Caco-2 (cell line): Measurements from ENCODE around the gene NUSAP1. TPM values are rescaled to one million over a fixed set of nuclear protein-coding genes. Genes with fewer than 3 reads are reported as not detected.
"Not testable (repeated sequence)": the region's sequence is repeated elsewhere in the genome, so short reads cannot be mapped to it uniquely, and the experiment has no call there.

ENCODE experiments used
- BruUV-seq: library from RNA; stranded (reverse); fragments of 400-500 nt; replicated peaks from 2 replicates; lab custom pipeline; 2021; lab: Mats Ljungman, UMichigan
- CTCF ChIA-PET: fragments of 300-600 bp; sonication (Branson Sonifier 250); formaldehyde crosslinking; loops from one replicate; lab custom pipeline; 2022; ENCODE audit warnings: antibody characterized with exemption; lab: Charles Lee
- POLR2A ChIA-PET: fragments of 300-600 bp; sonication (Branson Sonifier 250); formaldehyde crosslinking; loops from one replicate; lab custom pipeline; 2022; ENCODE audit warnings: antibody characterized with exemption; lab: Charles Lee
- DNase-seq, 2 experiments: peaks; one replicate each; pipeline versions ENCODE4 v3.0.0 to v3.0.0-alpha.2; 2020 to 2022
- H3K27me3 ChIP-seq: replicated peaks from 2 replicates; pipeline ENCODE4 v1.6.0; 2011; ENCODE audit warnings: low read length; ENCODE audit not compliant: control insufficient read depth, insufficient read depth
- H3K36me3 ChIP-seq: 2 replicates; pipeline ENCODE4 v1.5.1; 2011; ENCODE audit warnings: low read length; ENCODE audit not compliant: control insufficient read depth, insufficient read depth
- H3K4me1 ChIP-seq: fragments of 250-450 bp; sonication (Bioruptor Pico); 2 replicates; pipeline ENCODE4 v1.5.1; 2020; ENCODE audit warnings: mild to moderate bottlenecking
- H3K4me3 ChIP-seq: 2 replicates; pipeline ENCODE4 v1.5.1; 2011; ENCODE audit warnings: low read depth, mild to moderate bottlenecking, control low read depth, low read length
- H3K9me3 ChIP-seq: fragments of 250-450 bp; sonication (Bioruptor Pico); 2 replicates; pipeline ENCODE4 v1.5.1; 2020; ENCODE audit warnings: mild to moderate bottlenecking, moderate library complexity
- H3K27ac Mint-ChIP-seq: one replicate; pipeline ENCODE4 v1.8.0; 2022; ENCODE audit warnings: mixed read lengths; ENCODE audit not compliant: unreplicated experiment
- H3K27me3 Mint-ChIP-seq: one replicate; pipeline ENCODE4 v1.8.0; 2022; ENCODE audit warnings: mixed read lengths; ENCODE audit not compliant: insufficient read depth, unreplicated experiment
- H3K36me3 Mint-ChIP-seq: one replicate; pipeline ENCODE4 v1.8.0; 2022; ENCODE audit warnings: mild to moderate bottlenecking, mixed read lengths; ENCODE audit not compliant: insufficient read depth, unreplicated experiment
- H3K4me1 Mint-ChIP-seq: one replicate; pipeline ENCODE4 v1.8.0; 2022; ENCODE audit warnings: low read depth, mixed read lengths; ENCODE audit not compliant: unreplicated experiment
- H3K4me3 Mint-ChIP-seq: one replicate; pipeline ENCODE4 v1.8.0; 2022; ENCODE audit warnings: mild to moderate bottlenecking, moderate library complexity, mixed read lengths; ENCODE audit not compliant: unreplicated experiment
- H3K9me3 Mint-ChIP-seq: one replicate; pipeline ENCODE4 v1.8.0; 2022; ENCODE audit warnings: mixed read lengths; ENCODE audit not compliant: unreplicated experiment
- CTCF ChIP-seq, 2 experiments: fragments of 200-600 bp in 1 of 2; IDR thresholded peaks; 1 replicate in 1 of 2; 2 replicates in 1 of 2; pipeline versions ENCODE4 v1.5.1 to v1.8.0; 2011 to 2022; ENCODE audit warnings: antibody characterized with exemption in 1 of 2, control low read depth in 1 of 2, inconsistent platforms in 1 of 2, low read depth in 1 of 2, low read length in 1 of 2, mild to moderate bottlenecking in 1 of 2, moderate library complexity in 1 of 2; ENCODE audit not compliant: insufficient read depth in 1 of 2, severe bottlenecking in 1 of 2, unreplicated experiment in 1 of 2
- intact Hi-C: fragments of 100-400 bp; cut with micrococcal nuclease; formaldehyde crosslinking; loops from one replicate; pipeline ENCODE4 v1.10.0; 2022; ENCODE audit not compliant: unreplicated experiment
- total RNA-seq: library from RNA; stranded (reverse); gene quantifications from 2 replicates; pipeline ENCODE4 v1.2.3, GENCODE V29; 2022

NUSAP1 gene
- total RNA-seq, 1 experiment from 2014 or later, result 106 TPM

DNA sequence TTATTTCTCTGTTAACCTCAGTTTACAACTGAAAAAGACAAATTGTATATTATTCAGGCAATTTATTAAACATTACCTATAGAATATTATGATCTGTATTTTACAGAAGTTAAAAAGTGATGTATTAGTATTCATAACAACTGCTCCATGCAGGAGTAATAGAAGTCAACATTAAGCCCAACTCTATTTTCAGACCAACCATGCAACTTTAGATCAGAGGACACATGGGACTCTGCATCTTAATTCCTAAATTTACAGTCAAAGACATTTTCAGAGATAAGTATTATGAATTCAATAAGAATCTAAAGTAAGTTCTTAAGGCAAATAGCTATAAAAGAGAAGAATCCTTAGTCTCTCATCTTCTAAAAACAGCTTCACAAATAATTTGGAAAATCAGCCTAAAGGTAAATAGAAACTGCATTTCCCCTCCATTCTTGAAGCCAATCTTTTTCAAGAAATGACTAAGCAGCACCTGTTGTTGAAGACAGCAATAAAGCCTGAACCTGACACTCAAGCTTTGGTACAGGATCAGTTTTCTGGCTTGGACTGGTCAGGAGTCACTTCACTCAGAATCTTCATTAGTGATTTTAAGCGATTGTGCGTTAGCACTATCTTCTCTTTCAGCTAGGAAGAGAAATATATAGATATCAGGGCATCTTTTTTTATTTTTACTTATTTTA, 23.3 kb upstream of the NUSAP1 start:
- TF ChIP-seq CTCF (IDR thresholded peaks at IDR 0.05; ENCODE audit: insufficient read depth in 1 of 2, low read depth in 1 of 2, low read length in 1 of 2, severe bottlenecking in 1 of 2, unreplicated experiment in 1 of 2), result no peak
- ChIA-PET CTCF (no interaction called here), POLR2A (interaction anchor here (1.2 kb wide), 1 partner anchor 24 kb away, joined by 3 read pairs; the partner anchor contains the start of gene NUSAP1)
- Histone ChIP-seq H3K36me3 (peaks cover 1% of the 10 kb centered on the region; the same call in 1 of the 2 replicates), H3K4me3 (no peak overlapping the region), H3K4me1 (no peaks in the 10 kb centered on the region), H3K9me3 (no peaks in the 10 kb centered on the region), H3K27me3 (no peaks in the 10 kb centered on the region)
- DNase-seq, result no peak
- no peaks in the 10 kb centered on the region for H3K27me3 Mint-ChIP-seq
- H3K9me3 Mint-ChIP-seq, result no peaks in the 10 kb centered on the region
- no TSS peak for BruUV-seq
- H3K27ac Mint-ChIP-seq, result no peak overlapping the region
- no peak overlapping the region for H3K4me3 Mint-ChIP-seq
- H3K36me3 Mint-ChIP-seq, result peaks cover 24% of the 10 kb centered on the region
- H3K4me1 Mint-ChIP-seq, result no peaks in the 10 kb centered on the region
- intact Hi-C loops, result no loop called here

GRCh38 chr15:41320805-41321330, 11.8 kb upstream of the NUSAP1 start:
- BruUV-seq, H3K27me3 ChIP-seq, H3K4me3 ChIP-seq, CTCF ChIA-PET, H3K27ac Mint-ChIP-seq, H3K4me1 Mint-ChIP-seq, POLR2A ChIA-PET, H3K9me3 ChIP-seq, H3K36me3 ChIP-seq, intact Hi-C loops, H3K4me3 Mint-ChIP-seq, H3K27me3 Mint-ChIP-seq, H3K9me3 Mint-ChIP-seq, DNase-seq, H3K4me1 ChIP-seq: not testable (repeated sequence)
- H3K36me3 Mint-ChIP-seq, result peaks cover 38% of the 10 kb centered on the region

GRCh38 chr15:41323611-41324010, 9.1 kb upstream of the NUSAP1 start:
- no peaks in the 10 kb centered on the region for H3K4me1 Mint-ChIP-seq
- intact Hi-C loops, result no loop called here
- Histone ChIP-seq H3K4me1 (no peaks in the 10 kb centered on the region), H3K36me3 (no peaks in the 10 kb centered on the region), H3K27me3 (no peaks in the 10 kb centered on the region), H3K4me3 (no peak overlapping the region), H3K9me3 (no peaks in the 10 kb centered on the region)
- no peak for TF ChIP-seq CTCF (IDR thresholded peaks at IDR 0.05; ENCODE audit: insufficient read depth in 1 of 2, low read depth in 1 of 2, low read length in 1 of 2, severe bottlenecking in 1 of 2, unreplicated experiment in 1 of 2)
- BruUV-seq, result no TSS peak
- no peak overlapping the region for H3K27ac Mint-ChIP-seq
- ChIA-PET CTCF (interaction anchor here (0.7 kb wide), 1 partner anchor 508 kb away, joined by 3 read pairs; no protein-coding TSS in a partner anchor), POLR2A (interaction anchor here (1.4 kb wide), 1 partner anchor 9 kb away, joined by 3 read pairs; the partner anchor contains the start of gene OIP5)
- DNase-seq, result no peak
- no peaks in the 10 kb centered on the region for H3K9me3 Mint-ChIP-seq
- H3K36me3 Mint-ChIP-seq, result peaks cover 31% of the 10 kb centered on the region
- H3K27me3 Mint-ChIP-seq, result no peaks in the 10 kb centered on the region
- H3K4me3 Mint-ChIP-seq, result no peak overlapping the region
